Measurements from ENCODE around the gene GLG1.

The GLG1 gene

GRCh38 chr16:74608944-74609343, 2.0 kb upstream of the GLG1 start:
- no peak for DNase-seq (ENCODE audit: low spot score)

- no peak for DNase-seq (ENCODE audit: low spot score)
Observed at GRCh38 chr16:74608381-74608780, 1.5 kb upstream of the GLG1 start.

GRCh38 chr16:74607962-74608356, 1.0 kb upstream of the GLG1 start:
- DNase-seq (ENCODE audit: low spot score): peak; percentile 34

- no peak for DNase-seq (ENCODE audit: low spot score)
Observed at GRCh38 chr16:74607310-74607961, 522 bp upstream of the GLG1 start.

- DNase-seq (ENCODE audit: low spot score): no peak
Observed at GRCh38 chr16:74605746-74606520, 981 bp downstream of the GLG1 start.

GRCh38 chr16:74605332-74605731, 1.6 kb downstream of the GLG1 start:
- DNase-seq (ENCODE audit: low spot score): no peak

GRCh38 chr16:74603848-74604247, 3.1 kb downstream of the GLG1 start:
- DNase-seq (ENCODE audit: low spot score): no peak

GRCh38 chr16:74601126-74601871, 5.6 kb downstream of the GLG1 start:
- DNase-seq (ENCODE audit: low spot score): no peak

GRCh38 chr16:74596586-74596985, 10.3 kb downstream of the GLG1 start:
- DNase-seq (ENCODE audit: low spot score): no peak

GRCh38 chr16:74592847-74593246, 14.1 kb downstream of the GLG1 start:
- DNase-seq (ENCODE audit: low spot score): no peak

GRCh38 chr16:74591876-74592650, 14.9 kb downstream of the GLG1 start:
- DNase-seq (ENCODE audit: low spot score): no peak

- no peak for DNase-seq (ENCODE audit: low spot score)
Observed at GRCh38 chr16:74586948-74587347, 20.0 kb downstream of the GLG1 start.

GRCh38 chr16:74585846-74586443, 21.0 kb downstream of the GLG1 start:
- DNase-seq (ENCODE audit: low spot score): no peak

GRCh38 chr16:74583926-74584666, 22.8 kb downstream of the GLG1 start:
- no peak for DNase-seq (ENCODE audit: low spot score)

- DNase-seq (ENCODE audit: low spot score): no peak
Observed at GRCh38 chr16:74582970-74583369, 23.9 kb downstream of the GLG1 start.

GRCh38 chr16:74580833-74581232, 26.1 kb downstream of the GLG1 start:
- DNase-seq (ENCODE audit: low spot score): no peak

GRCh38 chr16:74578838-74579237, 28.1 kb downstream of the GLG1 start:
- no peak for DNase-seq (ENCODE audit: low spot score)

GRCh38 chr16:74578433-74578832, 28.5 kb downstream of the GLG1 start:
- DNase-seq (ENCODE audit: low spot score): no peak

GRCh38 chr16:74577882-74578366, 29.0 kb downstream of the GLG1 start:
- DNase-seq (ENCODE audit: low spot score): peak; percentile 31

GRCh38 chr16:74575807-74576643, 30.9 kb downstream of the GLG1 start:
- DNase-seq (ENCODE audit: low spot score): no peak

Data from GM03348 (cell line).